ENCODE results near the gene PLEKHA6. TPM values are rescaled to one million over a fixed set of nuclear protein-coding genes. Genes with fewer than 3 reads are reported as not detected.

Gene PLEKHA6
- total RNA-seq, 4 donors from 2014 or later, result 8.7 to 17.8 (median 11.4) TPM

- ATAC-seq, result no peak
- TF ChIP-seq EP300 (IDR thresholded peaks at IDR 0.05) (no peak), POLR2AphosphoS5 (IDR thresholded peaks at IDR 0.05) (no peak), POLR2A (IDR thresholded peaks at IDR 0.05) (no peak)
- TF ChIP-seq, protein P1, sequence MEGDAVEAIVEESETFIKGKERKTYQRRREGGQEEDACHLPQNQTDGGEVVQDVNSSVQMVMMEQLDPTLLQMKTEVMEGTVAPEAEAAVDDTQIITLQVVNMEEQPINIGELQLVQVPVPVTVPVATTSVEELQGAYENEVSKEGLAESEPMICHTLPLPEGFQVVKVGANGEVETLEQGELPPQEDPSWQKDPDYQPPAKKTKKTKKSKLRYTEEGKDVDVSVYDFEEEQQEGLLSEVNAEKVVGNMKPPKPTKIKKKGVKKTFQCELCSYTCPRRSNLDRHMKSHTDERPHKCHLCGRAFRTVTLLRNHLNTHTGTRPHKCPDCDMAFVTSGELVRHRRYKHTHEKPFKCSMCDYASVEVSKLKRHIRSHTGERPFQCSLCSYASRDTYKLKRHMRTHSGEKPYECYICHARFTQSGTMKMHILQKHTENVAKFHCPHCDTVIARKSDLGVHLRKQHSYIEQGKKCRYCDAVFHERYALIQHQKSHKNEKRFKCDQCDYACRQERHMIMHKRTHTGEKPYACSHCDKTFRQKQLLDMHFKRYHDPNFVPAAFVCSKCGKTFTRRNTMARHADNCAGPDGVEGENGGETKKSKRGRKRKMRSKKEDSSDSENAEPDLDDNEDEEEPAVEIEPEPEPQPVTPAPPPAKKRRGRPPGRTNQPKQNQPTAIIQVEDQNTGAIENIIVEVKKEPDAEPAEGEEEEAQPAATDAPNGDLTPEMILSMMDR (IDR thresholded peaks at IDR 0.05), result no peak
- WGBS, 2 donors (ENCODE audit: low coverage in 1 of 2), result 84 to 89% methylated on average over 10 to 14 of the region's 16 CpGs
- Histone ChIP-seq H3K9me3 (no peaks in the 10 kb centered on the region), H3K27me3 (peaks cover 6% of the 10 kb centered on the region), H3K4me3 (no peak overlapping the region), H3K27ac (no peak overlapping the region), H3K36me3 (peaks cover 0 to 23% of the 10 kb centered on the region in 2 donors), H3K4me1 (no peaks in the 10 kb centered on the region)
These were observed 133.6 kb downstream of the PLEKHA6 start for GRCh38 chr1:204225841-204226735.

GRCh38 chr1:204224655-204225054 lies 135.1 kb downstream of the PLEKHA6 start:
- no peak for ATAC-seq
- Histone ChIP-seq H3K36me3 (peaks cover 0 to 18% of the 10 kb centered on the region in 2 donors), H3K4me3 (no peak overlapping the region), H3K9me3 (no peaks in the 10 kb centered on the region), H3K27me3 (peaks cover 7% of the 10 kb centered on the region), H3K27ac (no peak overlapping the region), H3K4me1 (no peaks in the 10 kb centered on the region)
- WGBS, 2 donors (ENCODE audit: low coverage in 1 of 2), result 75 to 82% methylated on average over 6 of the region's 8 CpGs
- no peak for TF ChIP-seq POLR2A (IDR thresholded peaks at IDR 0.05)
- no peak for TF ChIP-seq EP300 (IDR thresholded peaks at IDR 0.05)
- no peak for TF ChIP-seq POLR2AphosphoS5 (IDR thresholded peaks at IDR 0.05)
- TF ChIP-seq, protein P1 (IDR thresholded peaks at IDR 0.05), result no peak

- no peak for ATAC-seq
- H3K27me3 ChIP-seq, result peaks cover 7% of the 10 kb centered on the region
These were observed 136.4 kb downstream of the PLEKHA6 start for GRCh38 chr1:204223129-204223860.

DNA sequence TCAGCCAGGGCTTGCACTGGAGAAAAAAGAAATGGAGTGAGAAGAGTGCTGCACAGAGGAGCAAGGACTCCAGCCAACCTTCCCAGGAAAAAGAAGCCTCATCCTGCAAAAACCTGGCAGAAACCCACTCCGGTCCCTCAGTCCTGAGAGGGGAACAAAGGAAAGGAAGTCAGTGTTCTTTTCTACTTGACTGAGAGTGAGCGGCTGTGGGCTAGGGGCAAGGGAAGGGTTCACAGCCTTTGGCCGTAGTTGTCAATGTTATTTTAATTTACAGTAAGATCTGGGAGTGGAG lies 137.0 kb downstream of the PLEKHA6 start:
- TF ChIP-seq POLR2A (IDR thresholded peaks at IDR 0.05) (no peak), POLR2AphosphoS5 (IDR thresholded peaks at IDR 0.05) (no peak), EP300 (IDR thresholded peaks at IDR 0.05) (no peak)
- TF ChIP-seq, protein P1 (IDR thresholded peaks at IDR 0.05), result no peak
- Histone ChIP-seq H3K36me3 (peaks cover 0 to 3% of the 10 kb centered on the region in 2 donors), H3K27me3 (peaks cover 10% of the 10 kb centered on the region), H3K4me3 (no peak overlapping the region), H3K27ac (no peak overlapping the region), H3K9me3 (no peaks in the 10 kb centered on the region), H3K4me1 (no peaks in the 10 kb centered on the region)
- ATAC-seq, result no peak
- 39 to 61% methylated on average over 3 of the region's 3 CpGs for WGBS, 2 donors (ENCODE audit: low coverage in 1 of 2)

More at GRCh38 chr1:204223129-204223860, 136.4 kb downstream of the PLEKHA6 start:
- H3K4me3 ChIP-seq, result no peak overlapping the region
- WGBS, 2 donors (ENCODE audit: low coverage in 1 of 2), result 78 to 86% methylated on average over 6 of the region's 17 CpGs
- no peaks in the 10 kb centered on the region for H3K4me1 ChIP-seq
- no peak for TF ChIP-seq EP300 (IDR thresholded peaks at IDR 0.05)
- TF ChIP-seq, protein P1 (IDR thresholded peaks at IDR 0.05), result no peak
- no peak for TF ChIP-seq POLR2A (IDR thresholded peaks at IDR 0.05)
- TF ChIP-seq POLR2AphosphoS5 (IDR thresholded peaks at IDR 0.05), result no peak
- H3K27ac ChIP-seq, result no peak overlapping the region
- no peaks in the 10 kb centered on the region for H3K9me3 ChIP-seq
- H3K36me3 ChIP-seq, result peaks cover 0 to 8% of the 10 kb centered on the region in 2 donors
